H4 (cell line): ENCODE data around the gene METTL26. TPM values are rescaled to one million over a fixed set of nuclear protein-coding genes. Genes with fewer than 3 reads are reported as not detected.

Source experiments
- DNase-seq: peaks from one replicate; pipeline ENCODE4 v3.0.0-alpha.2; 2015; ENCODE audit warnings: low spot score
- total RNA-seq: library from RNA; depleted of rRNA; stranded (reverse); fragments of >200 nt; shearing (Covaris generic); gene quantifications from 2 replicates; pipeline ENCODE4 v1.2.3, GENCODE V29; 2014; rRNA removed

Gene METTL26
- 85.7 and 112 TPM in 2 replicates for total RNA-seq

DNA sequence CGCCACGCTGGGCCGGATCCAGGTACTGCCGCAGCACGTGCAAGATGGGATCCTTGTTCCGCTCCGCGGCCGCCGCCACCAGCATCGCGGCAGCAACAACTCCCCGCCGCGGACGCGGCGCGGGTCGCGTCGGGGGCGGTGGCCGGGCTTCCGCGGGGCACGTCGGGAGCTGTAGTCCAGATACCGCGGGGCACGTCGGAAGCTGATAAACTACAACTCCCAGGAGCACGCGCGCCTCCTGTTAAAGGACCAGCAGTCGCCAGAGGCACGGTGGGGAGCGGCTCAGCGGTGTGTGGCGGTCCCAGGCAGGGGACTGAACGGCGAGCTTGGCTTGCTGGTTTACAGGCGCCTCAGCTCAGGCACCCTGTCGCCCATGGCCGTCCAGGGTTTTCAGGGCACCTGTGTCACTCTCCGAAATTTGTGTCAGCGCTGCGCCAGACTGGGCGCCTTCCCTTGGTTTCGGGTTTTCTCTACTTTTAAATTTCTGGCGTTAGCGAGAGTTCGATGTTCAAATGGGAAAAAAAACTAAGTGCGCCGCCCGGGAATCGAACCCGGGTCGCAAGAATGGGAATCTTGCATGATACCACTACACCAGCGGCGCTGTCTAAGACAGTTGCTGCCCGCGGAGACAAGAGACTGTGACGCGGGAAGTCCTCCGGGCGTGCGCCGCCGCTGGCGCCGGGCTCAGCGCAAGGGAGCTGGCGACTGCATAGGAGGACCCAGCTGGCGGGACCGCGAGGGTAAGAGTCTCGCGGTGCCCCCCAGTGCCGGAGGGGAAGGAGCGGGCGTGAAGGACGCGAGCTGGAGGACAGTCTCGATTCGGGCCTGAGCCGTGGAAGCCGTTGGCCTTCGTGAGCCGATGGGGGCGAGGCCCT is at the start of gene METTL26:
METTL26 (minus strand) TSS at position 100 of the 875 bp plus-strand sequence; CDS start at position 85, 15 bp downstream.
- DNase-seq = peak; percentile 86

DNA sequence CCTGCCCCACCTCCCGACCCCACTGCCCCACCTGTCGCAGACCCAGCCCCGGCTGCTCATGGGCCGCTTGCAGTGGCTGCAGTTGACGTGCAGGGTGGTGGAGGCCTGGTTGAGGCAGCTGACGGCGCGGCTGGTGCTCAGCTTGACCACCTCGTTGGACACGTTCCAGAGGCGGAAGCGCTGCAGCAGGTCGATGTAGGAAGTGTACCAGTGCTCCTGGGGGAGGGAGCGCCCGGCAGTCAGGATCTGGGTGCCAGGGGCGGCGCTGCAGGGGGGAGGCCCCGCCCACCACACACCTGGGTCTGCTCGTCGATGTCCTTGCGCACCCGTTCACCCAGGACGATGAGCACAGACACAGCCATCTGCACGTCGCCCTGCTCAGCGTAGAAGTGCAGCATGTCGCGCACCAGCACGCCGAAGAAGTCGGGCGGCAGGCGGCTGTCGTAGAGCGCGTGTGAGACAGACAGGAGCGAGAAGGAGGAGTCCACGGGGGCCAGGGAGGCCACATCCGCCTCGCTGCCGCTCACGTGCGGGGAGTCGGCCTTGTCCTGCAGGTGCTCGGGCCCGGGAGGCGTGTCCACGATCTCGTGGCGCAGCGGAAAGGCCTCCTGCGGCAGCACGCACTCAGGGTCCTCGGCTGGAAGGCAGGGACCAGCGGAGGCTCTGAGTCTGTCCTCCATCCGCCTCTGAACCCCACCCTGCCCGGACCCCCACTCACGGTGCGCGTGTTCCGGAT is 49.0 kb upstream of the METTL26 start:
- no peak for DNase-seq

DNA sequence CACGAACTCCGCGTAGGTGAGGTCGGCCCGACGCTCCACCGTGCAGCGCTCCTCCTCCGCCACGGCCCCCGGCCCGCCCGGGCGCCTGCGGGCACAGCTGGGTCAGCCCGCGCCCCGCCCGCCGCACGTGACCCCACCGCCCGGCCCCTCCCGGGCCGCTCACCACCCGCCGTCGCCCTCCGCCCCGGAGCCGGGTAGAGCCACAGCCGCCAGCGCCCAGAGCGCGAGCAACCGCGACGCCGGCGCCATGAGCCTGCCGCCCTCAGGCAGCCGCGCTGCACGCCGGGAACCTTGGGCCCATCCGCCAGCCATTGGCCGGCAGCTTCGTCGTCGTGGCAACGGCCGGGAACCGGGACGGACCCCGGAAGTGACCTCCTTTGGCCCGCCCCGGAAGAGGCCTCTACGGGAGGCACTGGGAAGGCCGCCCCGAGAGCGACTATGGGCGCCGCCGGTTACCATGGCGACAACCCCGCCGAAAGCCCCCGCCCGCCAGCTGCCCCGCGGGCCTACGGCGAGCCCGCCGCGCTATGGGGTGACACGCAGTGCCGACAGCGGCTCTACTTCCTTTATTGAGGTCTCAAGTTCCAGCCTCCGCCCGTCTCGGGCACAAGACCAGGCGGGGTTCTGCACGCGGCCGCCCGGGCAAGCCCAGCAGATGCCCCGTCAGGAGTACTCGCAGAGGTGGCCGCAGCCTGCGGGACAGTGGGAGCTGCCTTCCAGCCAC is 48.1 kb upstream of the METTL26 start, which contains the start of gene JMJD8:
JMJD8 (minus strand) TSS at position 264 of the 724 bp plus-strand sequence; CDS start at position 249, 15 bp downstream.
- peak; percentile 66 for DNase-seq

DNA sequence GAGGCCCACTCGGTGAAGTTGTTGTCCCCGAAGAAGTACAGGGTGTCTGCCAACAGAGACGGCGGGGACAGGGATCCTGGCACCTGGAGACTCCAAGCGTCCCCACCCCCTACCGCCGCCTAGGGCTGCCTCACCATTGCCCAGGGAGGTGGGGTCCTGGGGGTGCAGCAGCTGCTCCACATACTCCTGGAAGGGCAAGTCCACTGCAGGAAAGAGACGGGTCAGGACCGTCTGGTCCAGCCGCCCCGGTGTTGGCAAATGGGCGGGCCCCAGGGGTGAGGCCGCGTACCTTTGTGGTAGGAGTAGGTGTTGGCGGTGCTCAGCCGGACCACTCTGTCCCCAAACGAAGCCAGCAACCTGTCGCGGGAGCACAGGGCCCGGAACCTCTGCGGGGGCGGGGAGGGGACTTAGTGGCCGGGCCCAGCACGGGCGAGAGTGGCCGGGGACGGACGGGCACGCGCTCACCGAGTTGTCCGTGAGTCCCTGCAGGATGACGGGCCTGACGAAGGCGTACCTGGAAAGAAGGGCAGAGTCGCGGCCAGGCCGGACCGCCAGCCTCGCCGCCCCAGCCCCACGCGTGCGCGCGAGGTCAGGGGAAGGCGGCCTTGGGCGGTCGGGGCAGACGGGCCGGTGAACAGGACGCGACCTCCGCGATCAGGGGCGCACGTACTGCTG is 47.4 kb upstream of the METTL26 start:
- DNase-seq = no peak

DNA sequence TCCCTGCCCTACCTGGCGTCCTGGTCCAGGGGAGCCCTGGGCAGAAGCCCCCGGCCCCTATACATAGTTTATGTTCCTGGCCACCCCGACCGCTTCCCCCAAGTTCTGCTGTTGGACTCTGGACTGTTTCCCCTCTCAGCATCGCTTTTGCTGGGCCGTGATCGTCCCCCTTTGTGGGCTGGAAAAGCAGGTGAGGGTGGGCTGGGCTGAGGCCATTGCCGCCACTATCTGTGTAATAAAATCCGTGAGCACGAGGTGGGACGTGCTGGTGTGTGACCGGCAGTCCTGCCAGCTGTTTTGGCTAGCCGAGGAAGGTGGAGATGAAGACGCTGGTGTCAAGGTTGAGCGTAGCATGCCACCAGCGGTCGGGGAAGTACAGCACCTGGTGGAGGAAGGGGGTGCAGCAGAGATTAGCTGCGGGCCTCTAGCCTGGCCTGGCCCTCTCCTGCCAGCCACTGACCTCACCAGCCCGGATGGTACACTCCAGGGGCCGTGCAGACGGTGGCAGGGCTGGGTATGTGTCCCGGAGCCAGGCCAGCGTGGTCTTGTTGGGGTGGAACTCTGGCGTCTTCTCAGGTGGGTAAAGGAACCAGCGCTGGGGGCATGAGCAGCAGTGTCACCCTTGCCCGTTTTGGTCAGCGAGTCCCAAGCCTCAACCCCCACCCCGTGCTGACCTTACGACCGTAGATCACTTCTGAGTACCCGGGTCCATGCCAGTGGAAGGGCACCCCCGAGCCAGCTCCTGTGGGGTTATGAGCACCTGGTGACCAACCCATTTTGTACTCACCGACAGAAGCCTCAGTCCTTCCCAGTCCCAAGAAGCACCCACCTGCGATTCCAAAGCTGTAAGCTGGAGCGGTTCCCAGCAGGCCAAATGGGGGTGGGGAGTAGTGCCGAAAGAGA is 46.6 kb upstream of the METTL26 start:
- no peak for DNase-seq

DNA sequence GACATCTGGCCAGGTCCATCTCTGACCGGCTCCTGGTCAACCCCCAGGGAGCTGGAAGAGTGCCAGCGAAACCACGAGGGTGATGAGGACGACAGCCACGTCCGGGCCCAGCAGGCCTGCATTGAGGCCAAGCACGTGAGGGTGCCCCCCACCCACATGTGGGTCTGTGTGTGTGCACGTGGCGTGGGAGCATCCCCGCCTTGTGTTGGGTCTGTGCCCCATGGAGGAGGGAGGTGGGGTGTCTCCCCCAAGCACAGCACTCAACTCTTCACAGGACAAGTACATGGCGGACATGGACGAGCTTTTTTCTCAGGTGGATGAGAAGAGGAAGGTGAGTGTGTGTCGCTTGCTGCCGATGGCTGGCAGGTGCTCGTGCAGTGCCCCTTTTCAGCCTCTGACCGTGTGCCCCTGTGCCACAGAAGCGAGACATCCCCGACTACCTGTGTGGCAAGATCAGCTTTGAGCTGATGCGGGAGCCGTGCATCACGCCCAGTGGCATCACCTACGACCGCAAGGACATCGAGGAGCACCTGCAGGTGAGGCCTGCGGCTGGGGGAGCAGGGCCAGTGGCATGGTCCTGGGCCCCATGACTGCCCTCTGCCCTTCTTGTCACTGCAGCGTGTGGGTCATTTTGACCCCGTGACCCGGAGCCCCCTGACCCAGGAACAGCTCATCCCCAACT is 45.8 kb upstream of the METTL26 start:
- DNase-seq = no peak

DNA sequence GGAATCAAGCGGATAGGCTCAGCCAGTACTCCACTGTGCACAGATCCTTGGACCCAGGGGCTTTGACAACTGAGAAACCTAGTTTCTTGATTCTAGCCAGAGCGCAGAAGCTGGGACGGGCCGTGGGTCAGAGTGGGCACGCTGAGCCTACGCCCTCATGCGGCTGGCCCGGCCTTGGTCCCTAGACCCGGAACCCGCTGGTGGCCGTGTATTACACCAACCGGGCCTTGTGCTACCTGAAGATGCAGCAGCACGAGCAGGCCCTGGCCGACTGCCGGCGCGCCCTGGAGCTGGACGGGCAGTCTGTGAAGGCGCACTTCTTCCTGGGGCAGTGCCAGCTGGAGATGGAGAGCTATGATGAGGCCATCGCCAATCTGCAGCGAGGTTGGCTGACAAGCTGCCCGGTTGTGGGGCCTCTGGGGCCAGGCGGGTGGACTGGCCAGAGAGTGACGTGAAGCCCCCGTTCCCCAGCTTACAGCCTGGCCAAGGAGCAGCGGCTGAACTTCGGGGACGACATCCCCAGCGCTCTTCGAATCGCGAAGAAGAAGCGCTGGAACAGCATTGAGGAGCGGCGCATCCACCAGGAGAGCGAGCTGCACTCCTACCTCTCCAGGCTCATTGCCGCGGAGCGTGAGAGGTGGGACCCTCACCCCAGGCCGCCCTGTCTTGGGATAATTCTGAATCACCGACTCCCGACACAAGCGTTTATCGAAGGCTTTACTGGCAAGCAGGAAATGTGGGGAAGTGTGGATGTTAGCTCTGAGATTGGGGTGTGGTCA is 45.1 kb upstream of the METTL26 start:
- DNase-seq = no peak

DNA sequence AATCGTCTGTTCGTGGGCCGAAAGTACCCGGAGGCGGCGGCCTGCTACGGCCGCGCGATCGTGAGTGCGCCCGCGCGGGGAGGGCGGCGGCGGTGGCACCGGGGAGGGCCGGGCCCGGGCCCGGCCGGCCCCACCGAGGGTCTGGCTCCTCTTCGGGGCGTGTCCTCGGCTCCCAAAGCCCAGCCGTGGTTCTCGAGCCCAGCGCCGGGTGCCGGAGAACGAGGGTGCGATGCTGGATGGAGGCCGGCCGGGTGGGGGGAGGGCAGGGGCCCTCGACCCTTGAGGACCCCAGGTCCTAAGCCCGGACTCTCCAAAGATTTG is 44.5 kb upstream of the METTL26 start:
- DNase-seq = no peak

DNA sequence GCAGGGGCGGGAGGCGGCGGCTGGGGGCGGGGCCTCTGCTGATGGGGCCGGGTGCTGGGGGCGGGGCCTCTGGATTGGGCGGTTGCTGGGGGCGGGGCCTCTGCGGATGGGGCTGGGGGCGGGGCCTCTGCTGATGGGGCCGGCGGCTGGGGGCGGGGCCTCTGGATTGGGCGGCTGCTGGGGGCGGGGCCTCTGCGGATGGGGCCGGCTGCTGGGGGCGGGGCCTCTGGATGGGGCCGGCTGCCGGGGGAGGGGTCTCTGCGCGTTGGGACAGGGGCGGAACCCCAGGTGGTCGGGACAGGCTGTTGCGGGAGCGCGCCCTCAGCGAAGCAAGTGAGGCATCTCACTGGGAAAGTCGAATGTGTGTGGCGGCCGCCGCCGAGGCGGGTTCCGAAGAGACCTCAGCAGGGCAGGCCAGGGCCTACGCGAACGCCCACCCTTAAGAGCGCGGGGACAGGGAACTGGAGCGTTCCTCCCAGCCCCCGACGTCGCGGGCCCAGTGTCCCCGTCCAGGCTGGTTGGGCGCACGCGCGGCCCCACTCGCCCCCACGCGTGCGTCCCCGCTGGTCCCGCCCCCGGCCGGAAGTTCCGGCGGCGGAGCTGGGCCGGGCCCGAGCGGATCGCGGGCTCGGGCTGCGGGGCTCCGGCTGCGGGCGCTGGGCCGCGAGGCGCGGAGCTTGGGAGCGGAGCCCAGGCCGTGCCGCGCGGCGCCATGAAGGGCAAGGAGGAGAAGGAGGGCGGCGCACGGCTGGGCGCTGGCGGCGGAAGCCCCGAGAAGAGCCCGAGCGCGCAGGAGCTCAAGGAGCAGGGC is 43.9 kb upstream of the METTL26 start, which contains the start of gene STUB1:
STUB1 (plus strand) TSS at position 597 of the 811 bp plus-strand sequence; CDS start at position 713, 116 bp downstream.
- DNase-seq = peak; percentile 55

DNA sequence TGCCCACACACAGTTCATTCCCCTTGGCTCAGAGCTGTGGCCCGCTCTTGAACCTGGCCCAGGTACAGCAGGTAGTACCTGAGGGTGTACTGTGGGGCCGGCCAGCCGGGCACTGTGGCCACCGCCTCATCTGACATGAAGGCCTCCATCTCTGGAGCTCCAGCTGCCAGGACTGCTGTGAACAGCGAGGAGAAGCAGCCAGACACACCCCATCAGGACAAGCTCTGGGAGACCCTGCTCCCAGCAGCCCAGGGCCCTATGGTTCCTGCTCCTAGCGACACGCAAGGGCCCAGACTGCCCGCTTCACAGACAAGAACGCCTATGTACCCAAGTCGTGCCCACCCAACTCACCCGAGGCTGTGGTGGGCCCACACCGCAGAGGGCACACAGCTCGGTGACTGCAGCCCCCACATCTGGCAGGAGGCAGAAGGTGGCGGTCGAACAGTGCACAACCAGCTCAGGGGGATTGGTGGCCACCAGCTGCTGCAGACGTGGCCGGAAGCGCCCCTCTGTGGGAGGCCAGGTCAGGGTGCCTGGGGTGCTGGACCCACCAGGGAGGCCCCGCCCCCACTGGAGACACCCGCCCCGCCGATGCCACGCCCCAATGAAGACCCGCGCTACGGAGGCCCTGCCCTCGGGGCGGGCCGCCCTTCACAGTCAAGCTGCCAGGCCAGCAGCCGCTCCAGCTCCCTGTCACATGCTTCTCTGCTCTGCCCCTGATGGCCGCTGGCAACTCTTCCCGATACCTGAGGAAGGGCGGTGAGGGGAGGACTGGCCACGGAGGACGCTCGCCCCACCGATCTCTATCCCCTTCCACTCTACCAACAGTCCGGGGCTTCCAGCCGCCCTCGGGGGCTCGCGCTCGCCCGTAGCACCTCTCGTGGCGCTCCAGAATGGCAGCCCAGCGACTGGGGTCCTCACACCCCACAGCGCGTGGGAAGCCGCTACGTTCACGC is 43.0 kb upstream of the METTL26 start:
- DNase-seq = peak; percentile 21

DNA sequence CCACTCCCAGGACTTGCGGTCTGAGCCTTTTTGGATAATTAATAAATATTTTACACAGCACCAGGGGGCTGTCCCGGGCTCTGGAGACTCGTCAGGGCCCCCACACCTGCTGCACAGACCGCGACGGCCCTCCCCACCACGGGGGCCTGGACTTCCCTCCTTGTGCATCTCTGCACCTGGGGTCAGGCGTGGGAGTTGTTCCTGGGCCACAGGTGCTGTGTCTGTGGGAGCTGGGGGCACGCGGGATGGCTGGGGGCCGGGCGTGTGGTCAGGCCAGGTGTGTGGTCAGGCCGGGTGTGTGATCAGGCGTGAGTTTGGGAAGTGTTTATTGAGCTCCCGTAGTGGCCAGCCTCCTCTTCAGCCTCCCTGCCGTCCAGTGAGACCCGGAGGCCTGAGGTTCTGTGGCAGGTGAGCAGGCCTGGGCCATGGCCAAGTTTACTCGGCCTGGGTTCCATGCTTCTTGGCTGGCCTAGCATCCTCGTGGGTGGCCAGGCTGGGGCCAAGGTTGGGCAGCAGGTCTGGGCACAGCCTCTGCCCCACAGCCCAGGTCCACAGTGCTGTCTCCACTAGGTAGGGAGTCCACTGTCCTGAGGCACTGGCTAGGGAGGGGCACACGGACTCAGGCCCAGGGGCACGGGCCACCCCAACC is 42.2 kb upstream of the METTL26 start:
- DNase-seq = no peak

DNA sequence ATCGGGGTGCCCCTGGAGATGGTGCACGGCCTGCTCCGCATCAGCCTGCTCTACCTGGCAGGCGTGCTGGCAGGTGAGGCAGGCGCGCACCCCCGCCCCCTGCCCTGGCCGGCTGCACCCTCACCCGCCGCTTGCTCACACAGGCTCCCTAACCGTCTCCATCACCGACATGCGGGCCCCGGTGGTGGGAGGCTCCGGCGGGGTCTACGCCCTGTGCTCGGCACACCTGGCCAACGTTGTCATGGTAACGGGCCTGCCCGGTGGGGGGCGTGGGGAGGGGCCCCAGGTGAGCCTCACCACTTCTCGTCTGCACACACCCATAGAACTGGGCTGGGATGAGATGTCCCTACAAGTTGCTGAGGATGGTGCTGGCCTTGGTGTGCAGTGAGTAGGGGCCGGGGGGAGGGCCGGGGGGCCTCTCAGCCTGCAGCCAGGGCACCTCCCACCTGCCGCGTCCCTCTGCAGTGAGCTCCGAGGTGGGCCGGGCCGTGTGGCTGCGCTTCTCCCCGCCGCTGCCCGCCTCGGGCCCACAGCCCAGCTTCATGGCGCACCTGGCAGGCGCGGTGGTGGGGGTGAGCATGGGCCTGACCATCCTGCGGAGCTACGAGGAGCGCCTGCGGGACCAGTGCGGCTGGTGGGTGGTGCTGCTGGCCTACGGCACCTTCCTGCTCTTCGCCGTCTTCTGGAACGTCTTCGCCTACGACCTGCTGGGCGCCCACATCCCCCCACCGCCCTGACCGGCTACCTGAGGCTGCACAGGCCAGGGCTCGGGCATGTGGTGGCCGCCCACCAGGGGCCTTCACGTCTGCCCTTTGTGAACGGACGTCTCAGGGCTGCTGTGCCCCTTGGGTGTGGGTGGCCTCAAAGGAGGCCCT is 41.4 kb upstream of the METTL26 start:
- DNase-seq = no peak

DNA sequence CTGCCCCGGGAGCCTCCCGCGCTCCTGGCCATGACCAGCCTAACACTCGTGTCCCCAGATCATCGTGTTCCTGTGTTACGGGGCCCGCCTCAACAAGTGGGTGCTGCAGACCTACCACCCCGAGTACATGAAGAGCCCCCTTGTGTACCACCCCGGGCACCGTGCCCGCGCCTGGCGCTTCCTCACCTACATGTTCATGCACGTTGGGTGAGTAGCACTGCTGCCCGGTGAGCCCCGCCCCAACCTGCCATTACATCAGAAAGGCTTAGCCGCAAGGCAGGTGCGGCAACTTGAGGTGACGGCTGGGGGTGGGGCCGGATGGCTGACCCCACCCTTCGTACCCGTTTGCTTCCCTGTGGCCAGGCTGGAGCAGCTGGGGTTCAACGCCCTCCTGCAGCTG is 40.8 kb upstream of the METTL26 start:
- no peak for DNase-seq

DNA sequence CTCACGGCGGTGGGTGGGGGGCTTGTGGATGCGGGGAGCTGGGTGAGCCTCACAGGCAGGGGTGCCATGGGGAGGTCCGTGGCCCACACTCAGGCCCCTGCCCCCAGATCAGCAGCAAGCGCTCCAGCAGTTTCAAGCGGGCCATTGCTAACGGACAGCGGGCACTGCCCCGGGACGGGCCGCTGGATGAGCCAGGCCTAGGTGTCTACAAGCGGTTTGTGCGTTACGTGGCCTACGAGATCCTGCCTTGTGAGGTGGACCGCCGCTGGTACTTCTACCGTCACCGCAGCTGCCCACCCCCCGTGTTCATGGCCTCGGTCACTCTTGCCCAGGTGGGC is 40.4 kb upstream of the METTL26 start:
- DNase-seq = no peak

DNA sequence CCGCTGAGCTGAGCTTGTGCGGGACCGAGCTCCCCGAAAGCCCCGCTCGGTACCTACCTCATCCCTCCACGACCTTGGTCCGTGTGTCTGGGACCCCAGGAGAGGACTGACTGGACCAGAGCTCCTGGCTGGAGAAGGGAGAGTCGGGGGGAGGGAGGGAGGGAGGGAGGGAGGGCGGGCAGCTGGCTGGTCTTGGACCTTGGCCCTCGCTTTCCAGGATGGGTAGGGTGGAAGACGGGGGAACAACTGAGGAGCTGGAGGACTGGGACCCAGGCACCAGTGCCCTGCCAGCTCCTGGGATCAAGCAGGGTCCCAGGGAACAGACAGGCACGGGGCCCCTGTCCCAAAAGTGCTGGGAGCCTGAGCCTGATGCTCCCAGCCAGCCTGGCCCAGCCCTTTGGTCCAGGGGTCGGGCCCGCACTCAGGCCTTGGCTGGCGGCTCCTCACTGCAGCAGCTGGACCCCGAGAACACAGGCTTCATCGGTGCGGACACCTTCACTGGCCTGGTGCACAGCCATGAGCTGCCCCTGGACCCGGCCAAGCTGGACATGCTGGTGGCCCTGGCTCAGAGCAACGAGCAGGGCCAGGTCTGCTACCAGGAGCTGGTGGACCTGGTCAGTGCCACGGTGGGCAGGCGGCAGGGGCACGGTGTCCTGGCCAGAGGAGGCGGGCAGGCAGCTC is 39.9 kb upstream of the METTL26 start:
- DNase-seq = no peak
